ES-I3 (cell line): ENCODE results near the gene SMIM45.

Source experiments
- H3K36me3 ChIP-seq: 2 replicates; pipeline ENCODE4 v1.6.1; 2013; ENCODE audit warnings: mild to moderate bottlenecking, low read length, control low read depth, moderate library complexity; ENCODE audit not compliant: insufficient read depth
- H3K4me1 ChIP-seq: 2 replicates; pipeline ENCODE4 v1.6.1; 2013; ENCODE audit warnings: mild to moderate bottlenecking, control low read depth, low read length; ENCODE audit not compliant: insufficient read depth
- H3K9ac ChIP-seq: 2 replicates; pipeline ENCODE4 v1.6.1; 2013; ENCODE audit warnings: low read depth, mild to moderate bottlenecking, low read length, moderate library complexity
- H3K9me3 ChIP-seq: 2 replicates; pipeline ENCODE4 v1.6.1; 2013; ENCODE audit warnings: mild to moderate bottlenecking, low read length, moderate library complexity; ENCODE audit not compliant: control insufficient read depth, insufficient read depth

Gene SMIM45

DNA sequence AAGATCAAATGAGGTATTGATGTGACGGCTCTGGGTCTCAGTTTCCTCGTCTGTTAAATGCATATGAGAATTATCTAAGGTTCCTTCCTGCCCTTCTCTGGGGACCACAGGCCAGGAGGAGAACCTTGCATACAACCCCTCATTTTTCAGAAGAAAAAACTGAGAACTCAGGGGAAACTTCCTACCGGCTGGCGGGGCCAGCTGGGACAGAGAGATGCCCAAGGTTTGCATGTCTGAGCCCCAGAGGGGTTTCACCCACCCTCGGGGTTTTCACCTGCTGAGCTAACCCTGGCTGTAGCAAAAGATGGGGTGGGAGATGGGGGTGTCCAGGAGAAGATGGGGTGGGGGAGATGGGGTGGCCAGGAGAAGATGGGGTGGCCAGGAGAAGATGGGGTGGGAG is 29.6 kb upstream of the SMIM45 start:
- Histone ChIP-seq H3K4me1 (peaks cover 14% of the 10 kb centered on the region; the same call in 1 of the 2 replicates), H3K9me3 (no peaks in the 10 kb centered on the region), H3K36me3 (no peaks in the 10 kb centered on the region), H3K9ac (no peak overlapping the region)

- H3K4me1 ChIP-seq: peaks cover 13% of the 10 kb centered on the region; the same call in 1 of the 2 replicates
- no peaks in the 10 kb centered on the region for H3K36me3 ChIP-seq
- H3K9ac ChIP-seq: no peak overlapping the region
- no peaks in the 10 kb centered on the region for H3K9me3 ChIP-seq
These were observed 28.9 kb upstream of the SMIM45 start for GRCh38 chr22:41922940-41923594.

GRCh38 chr22:41923595-41924276 is 28.2 kb upstream of the SMIM45 start:
- peaks cover 18% of the 10 kb centered on the region; the same call in 1 of the 2 replicates for H3K4me1 ChIP-seq
- H3K9ac ChIP-seq: no peak overlapping the region
- no peaks in the 10 kb centered on the region for H3K9me3 ChIP-seq
- no peaks in the 10 kb centered on the region for H3K36me3 ChIP-seq

DNA sequence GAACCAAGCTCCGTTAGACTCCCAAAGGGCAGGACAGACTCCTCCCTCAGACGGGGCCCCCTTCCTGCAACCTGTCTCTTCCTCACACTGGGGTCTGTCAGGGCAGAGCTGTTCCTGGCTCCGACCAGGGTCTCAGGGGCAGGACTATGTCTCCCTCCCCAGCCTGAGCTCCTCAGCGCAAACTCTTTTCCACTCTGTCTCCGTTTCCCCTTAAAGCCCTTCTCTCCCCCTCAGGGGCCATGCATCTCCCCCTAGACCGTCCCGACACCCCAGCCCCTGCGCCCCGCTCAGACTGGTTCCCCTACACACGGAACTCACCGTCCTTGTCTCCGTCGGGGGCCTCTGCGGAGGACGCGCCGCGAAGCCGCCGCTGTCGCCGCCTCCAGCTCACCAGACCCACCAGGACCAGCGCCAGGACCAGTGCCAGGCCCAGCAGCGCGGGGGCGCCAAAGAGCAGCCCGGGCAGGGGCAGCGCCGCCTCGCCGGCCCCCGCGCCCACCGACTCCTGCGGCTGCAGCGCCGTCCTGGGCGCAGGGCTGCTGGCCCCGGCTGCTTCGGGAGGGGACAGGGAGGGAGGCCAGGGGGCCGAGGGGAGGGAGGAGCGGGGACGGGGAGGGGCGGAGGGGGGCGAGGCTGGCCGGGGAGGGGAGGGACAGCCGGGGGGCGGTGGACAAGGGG is 26.0 kb upstream of the SMIM45 start:
- H3K9ac ChIP-seq: peak overlapping the region; percentile 65
- H3K36me3 ChIP-seq: no peaks in the 10 kb centered on the region
- H3K9me3 ChIP-seq: no peaks in the 10 kb centered on the region
- H3K4me1 ChIP-seq: peaks cover 14% of the 10 kb centered on the region; the same call in 1 of the 2 replicates

DNA sequence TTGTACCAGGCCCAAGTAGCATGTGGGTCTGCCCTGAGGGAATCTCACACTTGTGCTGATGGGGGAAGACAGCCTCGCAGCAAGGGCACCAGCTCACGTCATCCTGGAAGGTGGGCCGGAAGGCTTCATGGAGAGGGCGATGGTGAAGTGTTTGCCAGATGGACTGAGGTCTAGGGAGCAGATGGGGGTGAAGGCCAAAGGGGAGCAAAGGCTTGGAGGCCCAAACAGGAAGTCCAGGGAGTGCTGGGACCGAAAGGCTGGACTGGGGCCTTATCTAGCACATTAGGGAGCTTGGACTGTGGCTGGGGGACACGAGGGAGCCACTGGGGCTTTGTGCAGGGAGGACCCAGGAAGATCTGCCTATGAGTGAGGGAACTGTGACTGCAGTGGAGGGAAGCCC is 24.1 kb upstream of the SMIM45 start:
- H3K9ac ChIP-seq: no peak overlapping the region
- no peaks in the 10 kb centered on the region for H3K9me3 ChIP-seq
- H3K36me3 ChIP-seq: no peaks in the 10 kb centered on the region
- H3K4me1 ChIP-seq: peaks cover 14% of the 10 kb centered on the region; the same call in 1 of the 2 replicates

DNA sequence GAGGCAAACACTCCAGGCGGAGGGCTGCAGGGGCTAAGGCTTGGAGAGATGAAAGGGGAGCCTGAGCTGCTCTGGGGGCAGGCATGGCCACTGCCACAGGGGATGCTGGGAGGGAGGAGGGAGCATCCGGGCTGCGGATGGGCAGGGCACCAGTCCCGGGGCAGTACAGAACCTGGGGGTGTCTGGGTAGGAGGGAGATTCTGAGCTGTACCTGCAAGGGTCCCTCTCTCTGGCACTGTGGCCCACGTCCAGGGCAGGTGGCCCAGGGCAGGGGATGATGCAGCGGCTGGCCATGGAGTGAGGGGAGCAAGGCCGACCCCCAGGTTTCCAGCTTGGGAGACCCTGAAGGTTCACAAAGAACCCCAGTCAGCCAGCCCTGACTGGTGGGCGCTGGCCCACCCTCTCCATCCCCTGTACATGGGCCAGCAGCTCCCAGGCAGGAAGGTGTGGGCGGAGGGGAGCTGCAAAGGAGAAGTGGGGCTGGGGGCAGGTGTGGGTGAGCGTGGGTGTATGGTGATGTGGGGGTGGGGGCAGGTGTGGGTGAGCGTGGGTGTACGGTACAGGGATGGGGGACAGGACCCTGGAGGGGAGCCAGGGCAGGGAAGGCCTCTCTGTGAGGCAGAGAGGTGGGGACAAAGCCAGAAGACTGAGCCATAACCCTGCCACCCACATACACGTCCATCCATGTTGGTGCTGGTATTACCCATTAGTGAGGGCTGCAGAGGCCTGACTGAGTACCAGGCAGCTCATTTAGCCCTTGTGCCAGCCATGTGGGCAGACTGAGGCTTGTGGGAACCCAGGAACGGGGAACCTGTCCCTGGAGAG is 23.1 kb upstream of the SMIM45 start:
- Histone ChIP-seq H3K4me1 (peaks cover 14% of the 10 kb centered on the region; the same call in 1 of the 2 replicates), H3K9me3 (no peaks in the 10 kb centered on the region), H3K9ac (no peak overlapping the region), H3K36me3 (no peaks in the 10 kb centered on the region)

DNA sequence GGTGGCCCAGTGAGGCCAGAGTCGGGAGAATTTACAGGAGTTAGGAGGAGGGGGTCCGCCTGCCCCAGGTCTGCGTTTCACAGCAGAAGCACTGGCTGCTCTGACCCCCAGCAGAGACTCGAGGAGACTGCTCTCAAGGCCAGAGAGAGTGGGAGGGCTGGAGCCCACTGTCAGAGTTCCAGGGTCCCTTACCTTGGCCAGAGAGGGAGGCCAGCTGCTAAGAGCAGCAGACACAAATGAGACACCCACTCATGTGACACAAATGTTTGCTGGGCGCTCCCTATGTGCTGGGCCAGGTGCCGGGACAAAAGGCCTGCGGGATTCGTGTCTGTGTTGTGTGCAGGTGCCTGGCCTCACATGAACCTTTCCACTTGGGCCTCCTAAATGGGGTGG is 22.5 kb upstream of the SMIM45 start:
- Histone ChIP-seq H3K36me3 (no peaks in the 10 kb centered on the region), H3K9me3 (no peaks in the 10 kb centered on the region), H3K9ac (no peak overlapping the region), H3K4me1 (peaks cover 14% of the 10 kb centered on the region; the same call in 1 of the 2 replicates)

DNA sequence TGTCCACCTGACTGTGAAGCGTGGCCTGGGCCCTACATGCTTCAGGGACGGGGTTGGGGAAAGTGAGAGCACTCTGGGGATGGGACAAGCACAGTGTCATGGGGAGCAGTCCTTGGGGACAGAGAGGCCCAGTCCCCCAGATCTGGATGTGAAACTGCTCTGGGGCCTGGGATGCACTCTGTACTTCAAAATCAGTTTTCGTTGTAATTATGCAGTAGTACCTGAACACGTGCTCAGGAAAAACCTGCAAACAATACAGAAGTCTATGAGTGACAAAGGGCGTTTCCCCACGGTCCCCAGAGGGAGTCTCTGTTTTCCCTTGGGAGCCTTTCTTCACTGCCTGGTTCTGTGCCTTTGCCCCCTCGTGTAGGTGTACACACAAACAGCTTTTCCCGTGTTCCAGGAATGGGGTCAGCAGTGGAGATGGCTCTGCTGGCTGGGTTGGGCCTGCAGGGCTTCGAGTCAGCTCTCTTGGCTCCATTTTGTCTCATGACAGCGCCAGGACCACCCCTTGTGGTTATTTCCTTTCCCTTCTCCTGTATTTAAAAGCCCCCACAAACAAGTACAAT is 20.2 kb upstream of the SMIM45 start:
- H3K36me3 ChIP-seq: no peaks in the 10 kb centered on the region
- H3K9me3 ChIP-seq: no peaks in the 10 kb centered on the region
- no peak overlapping the region for H3K9ac ChIP-seq
- H3K4me1 ChIP-seq: peaks cover 14% of the 10 kb centered on the region; the same call in 1 of the 2 replicates

DNA sequence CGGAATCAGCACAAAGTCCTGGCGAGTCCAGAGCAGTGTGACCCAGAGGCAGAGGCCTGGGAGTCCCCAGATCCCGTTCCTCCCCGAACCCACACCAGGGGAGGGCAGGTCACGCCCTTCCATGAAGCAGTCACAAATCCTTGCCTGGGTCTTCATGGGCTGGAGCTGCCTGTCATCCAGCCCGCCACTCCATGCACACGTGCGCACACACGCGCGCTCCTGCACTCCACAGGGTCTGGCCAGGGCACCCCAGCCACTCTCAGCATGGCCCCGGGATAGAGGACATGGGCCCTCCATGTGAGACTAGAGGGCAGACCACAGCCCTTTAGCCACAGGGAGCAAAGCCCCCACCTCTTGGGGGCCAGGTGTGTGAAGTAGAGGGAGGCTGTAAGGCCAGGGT is 19.6 kb upstream of the SMIM45 start:
- Histone ChIP-seq H3K4me1 (peaks cover 14% of the 10 kb centered on the region; the same call in 1 of the 2 replicates), H3K36me3 (no peaks in the 10 kb centered on the region), H3K9ac (no peak overlapping the region), H3K9me3 (no peaks in the 10 kb centered on the region)

GRCh38 chr22:41933411-41934177 is 18.4 kb upstream of the SMIM45 start:
- Histone ChIP-seq H3K4me1 (peaks cover 4% of the 10 kb centered on the region; the same call in 1 of the 2 replicates), H3K9ac (no peak overlapping the region), H3K36me3 (peaks cover 3% of the 10 kb centered on the region; the same call in 1 of the 2 replicates), H3K9me3 (no peaks in the 10 kb centered on the region)

GRCh38 chr22:41934284-41935014 is 17.5 kb upstream of the SMIM45 start:
- H3K9me3 ChIP-seq: no peaks in the 10 kb centered on the region
- H3K4me1 ChIP-seq: no peaks in the 10 kb centered on the region
- H3K9ac ChIP-seq: no peak overlapping the region
- H3K36me3 ChIP-seq: peaks cover 4% of the 10 kb centered on the region; the same call in 1 of the 2 replicates

DNA sequence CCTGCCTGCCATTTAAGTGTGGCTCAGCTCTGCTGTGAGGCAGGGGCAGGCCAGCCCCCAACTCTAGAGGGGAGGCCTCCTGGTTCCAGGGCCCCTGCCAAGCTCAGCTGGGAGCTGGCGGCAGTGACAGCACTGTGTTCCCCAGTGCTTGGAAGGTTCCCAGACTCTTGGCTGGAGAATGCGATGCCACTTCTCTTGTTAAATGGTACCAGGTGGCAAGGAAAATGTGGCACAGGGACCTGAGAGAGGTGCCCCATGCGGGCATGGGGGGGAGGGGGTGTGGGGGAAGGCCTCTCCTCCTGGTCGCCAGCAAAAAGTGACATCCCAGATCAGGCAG is 17.0 kb upstream of the SMIM45 start:
- Histone ChIP-seq H3K36me3 (peaks cover 4% of the 10 kb centered on the region; the same call in 1 of the 2 replicates), H3K9ac (no peak overlapping the region), H3K9me3 (no peaks in the 10 kb centered on the region), H3K4me1 (no peaks in the 10 kb centered on the region)

DNA sequence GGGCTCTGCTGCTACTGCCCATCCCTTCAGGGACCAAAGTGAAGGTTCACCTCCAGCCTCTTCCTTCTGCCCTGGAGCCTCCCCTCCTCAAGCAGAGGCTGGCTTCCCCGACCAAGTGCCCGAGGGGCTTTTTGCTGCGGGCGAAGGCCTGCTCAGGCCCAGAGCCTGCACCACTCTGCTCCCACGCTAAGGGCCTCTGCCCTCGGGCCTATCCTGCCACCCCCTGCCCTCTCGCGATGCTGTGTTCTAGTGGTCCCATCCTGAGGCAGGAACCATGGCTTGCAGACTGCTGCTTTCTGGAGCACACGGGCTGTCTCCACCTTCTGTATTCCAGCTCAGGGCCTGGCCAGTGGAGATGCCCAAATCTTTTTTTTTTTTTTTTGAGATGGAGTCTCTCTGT is 16.4 kb upstream of the SMIM45 start:
- Histone ChIP-seq H3K4me1 (no peaks in the 10 kb centered on the region), H3K36me3 (peaks cover 4% of the 10 kb centered on the region; the same call in 1 of the 2 replicates), H3K9ac (no peak overlapping the region), H3K9me3 (no peaks in the 10 kb centered on the region)
